HFF-Myc (cell line): Measurements from ENCODE around the gene SLIT1.

Experiments used
- DNase-seq: peaks from one replicate; pipeline ENCODE4 v3.0.0-alpha.2; 2011; ENCODE audit warnings: low read depth; ENCODE audit errors: extremely low read depth
- H3K4me3 ChIP-seq: replicated peaks from 2 replicates; pipeline ENCODE4 v1.5.1; 2011; ENCODE audit warnings: low read depth, mild to moderate bottlenecking, control low read depth, low read length
- TF ChIP-seq, protein P1 (sequence below): IDR thresholded peaks from 2 replicates; pipeline ENCODE4 v1.5.1; 2012; ENCODE audit warnings: mild to moderate bottlenecking, low read depth, low read length, control low read depth; ENCODE audit errors: missing control alignments

SLIT1 gene

DNA sequence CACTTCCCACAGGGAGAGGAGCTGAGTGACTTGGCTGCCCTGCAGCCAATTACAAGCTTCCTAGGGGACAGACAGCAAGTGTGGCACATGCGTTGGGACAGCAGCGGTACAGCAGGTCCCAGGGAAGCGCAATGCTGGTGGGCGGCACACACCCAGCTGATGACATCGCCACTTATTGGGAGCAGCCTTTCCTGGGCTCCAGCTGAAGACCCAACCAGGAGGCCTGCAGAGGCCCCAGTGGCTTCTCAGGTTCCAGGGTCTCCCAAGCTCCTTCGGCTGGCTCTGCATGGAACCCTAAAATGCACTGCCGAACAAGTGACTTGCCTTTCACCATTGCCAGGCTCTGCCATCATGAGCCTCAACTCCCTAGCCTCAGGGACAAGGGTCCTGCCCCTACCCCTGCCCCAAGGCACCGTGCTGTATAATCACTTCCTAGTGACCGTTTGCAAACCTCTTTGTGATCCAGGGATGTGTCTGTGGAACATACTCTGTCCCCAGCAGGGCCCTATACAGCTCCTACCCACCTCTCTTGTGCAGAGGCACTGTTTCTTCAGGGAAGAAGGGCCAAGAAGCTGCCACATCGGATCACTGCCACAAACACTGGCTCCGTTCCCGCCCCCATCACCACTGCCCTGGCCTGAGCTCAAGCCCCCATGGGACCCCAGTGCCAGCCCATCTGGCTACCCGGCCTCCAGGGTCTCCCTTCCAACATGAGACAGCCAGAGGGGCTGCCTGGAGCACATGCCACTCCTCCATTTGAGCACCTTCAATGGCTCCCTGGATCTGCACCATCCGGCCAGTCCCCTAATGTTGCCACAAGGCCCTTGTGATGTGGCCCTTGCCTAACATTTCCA is 19.3 kb upstream of the SLIT1 start:
- TF ChIP-seq, protein P1, sequence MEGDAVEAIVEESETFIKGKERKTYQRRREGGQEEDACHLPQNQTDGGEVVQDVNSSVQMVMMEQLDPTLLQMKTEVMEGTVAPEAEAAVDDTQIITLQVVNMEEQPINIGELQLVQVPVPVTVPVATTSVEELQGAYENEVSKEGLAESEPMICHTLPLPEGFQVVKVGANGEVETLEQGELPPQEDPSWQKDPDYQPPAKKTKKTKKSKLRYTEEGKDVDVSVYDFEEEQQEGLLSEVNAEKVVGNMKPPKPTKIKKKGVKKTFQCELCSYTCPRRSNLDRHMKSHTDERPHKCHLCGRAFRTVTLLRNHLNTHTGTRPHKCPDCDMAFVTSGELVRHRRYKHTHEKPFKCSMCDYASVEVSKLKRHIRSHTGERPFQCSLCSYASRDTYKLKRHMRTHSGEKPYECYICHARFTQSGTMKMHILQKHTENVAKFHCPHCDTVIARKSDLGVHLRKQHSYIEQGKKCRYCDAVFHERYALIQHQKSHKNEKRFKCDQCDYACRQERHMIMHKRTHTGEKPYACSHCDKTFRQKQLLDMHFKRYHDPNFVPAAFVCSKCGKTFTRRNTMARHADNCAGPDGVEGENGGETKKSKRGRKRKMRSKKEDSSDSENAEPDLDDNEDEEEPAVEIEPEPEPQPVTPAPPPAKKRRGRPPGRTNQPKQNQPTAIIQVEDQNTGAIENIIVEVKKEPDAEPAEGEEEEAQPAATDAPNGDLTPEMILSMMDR, result no peak
- H3K4me3 ChIP-seq, result no peak overlapping the region
- no peak for DNase-seq

GRCh38 chr10:97203220-97203619 is 17.5 kb upstream of the SLIT1 start:
- no peak for DNase-seq

DNA sequence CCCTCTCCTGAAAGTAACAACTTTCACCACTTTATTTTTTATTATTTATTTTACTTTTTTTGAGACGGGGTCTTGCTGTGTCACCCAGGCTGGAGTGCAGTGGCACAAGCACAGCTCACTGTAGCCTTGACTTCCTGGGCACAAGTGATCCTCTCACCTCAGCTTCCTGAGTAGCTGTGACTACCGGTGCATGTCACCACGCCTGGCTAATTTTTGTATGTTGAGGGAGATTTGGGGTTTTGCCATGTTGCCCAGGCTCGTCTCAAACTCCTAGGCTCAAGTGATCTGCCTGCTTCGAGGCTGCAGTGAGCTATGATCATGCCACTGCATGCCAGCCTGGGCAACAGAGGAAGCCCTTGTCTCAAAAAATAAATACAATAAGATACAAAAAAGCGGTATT is 14.9 kb upstream of the SLIT1 start:
- no peak overlapping the region for H3K4me3 ChIP-seq
- DNase-seq, result no peak
- TF ChIP-seq, protein P1, result no peak

More at GRCh38 chr10:97203220-97203619, 17.5 kb upstream of the SLIT1 start:
- no peak overlapping the region for H3K4me3 ChIP-seq
- TF ChIP-seq, protein P1, result no peak

DNA sequence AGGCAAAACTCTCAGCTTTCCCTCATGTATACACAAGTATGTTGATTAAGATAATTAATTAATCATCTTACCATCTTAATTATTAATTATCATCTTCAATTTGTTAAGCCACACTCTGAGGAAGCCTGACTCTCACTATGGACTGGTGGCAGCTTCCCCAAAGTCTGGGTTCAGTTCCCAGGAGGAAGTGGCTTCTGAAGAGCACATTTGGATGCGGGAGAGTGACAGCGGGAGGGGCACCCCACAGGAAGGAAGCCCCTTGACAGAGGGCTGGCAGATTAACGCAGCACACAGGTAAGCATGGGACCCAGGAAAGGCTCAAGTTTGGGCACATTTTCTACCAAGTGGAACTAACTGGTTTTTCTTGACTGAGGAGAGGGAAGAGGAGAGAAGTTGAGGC is 13.4 kb upstream of the SLIT1 start:
- H3K4me3 ChIP-seq, result no peak overlapping the region
- no peak for DNase-seq
- TF ChIP-seq, protein P1, result no peak

DNA sequence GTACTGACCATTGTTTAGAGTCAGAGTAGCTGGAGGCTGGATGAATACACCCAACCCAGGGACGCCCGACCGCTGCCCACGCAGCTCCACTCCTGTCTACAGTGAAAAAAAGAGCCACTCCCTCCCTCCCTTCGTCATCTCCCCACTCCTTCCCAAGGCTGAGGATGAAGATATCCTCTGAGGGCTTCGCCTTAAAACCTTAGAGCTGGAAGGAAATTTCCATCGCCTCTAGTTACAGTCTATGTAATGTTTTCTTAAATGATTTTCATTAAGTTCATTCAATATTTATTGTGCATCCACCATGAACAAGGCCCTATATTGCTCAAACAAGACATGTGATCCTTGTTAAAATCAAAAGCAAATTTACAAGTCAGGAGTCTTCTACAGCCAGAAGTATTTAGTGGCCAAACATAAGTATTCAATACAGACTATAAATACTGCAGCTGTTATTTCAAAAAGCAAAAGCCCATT is 11.3 kb upstream of the SLIT1 start:
- TF ChIP-seq, protein P1, result no peak
- H3K4me3 ChIP-seq, result no peak overlapping the region
- no peak for DNase-seq

DNA sequence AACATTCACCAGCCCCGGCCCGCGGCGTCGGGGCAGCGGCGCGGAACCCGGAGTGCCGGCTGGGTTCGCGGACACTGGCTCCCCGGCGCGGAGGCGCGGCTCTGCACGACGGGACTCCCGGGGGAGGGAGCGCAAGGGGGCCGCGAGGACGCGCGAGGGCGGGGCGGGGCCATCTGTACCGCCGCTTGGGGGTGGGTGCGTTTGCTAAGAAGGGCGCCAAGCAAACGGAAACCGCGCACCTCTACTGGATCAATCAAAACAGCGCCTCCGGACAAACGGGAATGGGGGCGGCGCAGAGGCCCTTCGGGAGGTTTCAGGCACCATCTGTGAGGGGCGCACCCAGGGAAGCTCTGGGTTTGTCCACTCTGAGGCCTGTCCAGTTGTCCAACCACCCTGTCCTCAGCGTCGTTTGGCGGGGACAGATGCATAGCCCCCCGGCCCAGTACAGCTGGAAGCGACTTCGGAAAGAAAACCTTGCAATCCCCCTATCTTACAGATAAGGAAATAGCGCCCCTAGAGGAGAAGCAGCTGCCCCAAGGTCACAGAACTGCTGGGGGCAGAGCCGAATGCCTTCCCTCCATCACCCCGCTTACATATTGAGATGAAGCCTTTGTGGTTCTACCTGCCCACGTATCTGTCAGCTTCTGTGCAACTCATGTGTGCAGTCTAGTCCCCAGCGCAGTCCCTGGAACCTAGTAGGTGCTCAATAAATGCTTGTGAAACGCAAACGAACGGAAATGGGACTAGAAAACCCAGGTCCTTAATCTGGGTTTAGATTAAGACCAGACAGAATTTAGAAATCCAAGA is 10.7 kb upstream of the SLIT1 start:
- H3K4me3 ChIP-seq, result peak overlapping the region; percentile 35
- no peak for DNase-seq
- TF ChIP-seq, protein P1, result peak; percentile 81
